Mucosa of descending colon (tissue), 3 donors: ENCODE data around the gene APC2. TPM values are rescaled to one million over a fixed set of nuclear protein-coding genes. Genes with fewer than 3 reads are reported as not detected.
A peak's percentile ranks its signal among the peaks of the same experiment; 100 is the strongest.

Source experiments
- ATAC-seq: fragments of 200-7000 bp; cut with Tn5 transposase; one replicate; pipeline ENCODE4 v1.9.1; 2020; ENCODE audit warnings: mild to moderate bottlenecking, moderate library complexity
- DNase-seq, 3 donors: peaks; one replicate each; pipeline ENCODE4 v3.0.0-alpha.2; 2020
- H3K36me3 ChIP-seq: fragments of 200-600 bp; one replicate; pipeline ENCODE4 v1.8.0; 2021; ENCODE audit warnings: low read depth, mild to moderate bottlenecking
- H3K4me1 ChIP-seq: fragments of 200-600 bp; one replicate; pipeline ENCODE4 v1.8.0; 2021; ENCODE audit warnings: low read depth, mild to moderate bottlenecking
- H3K4me3 ChIP-seq: fragments of 200-600 bp; one replicate; pipeline ENCODE4 v1.8.0; 2021; ENCODE audit warnings: mild to moderate bottlenecking
- H3K9me3 ChIP-seq: fragments of 200-600 bp; one replicate; pipeline ENCODE4 v1.8.0; 2021; ENCODE audit warnings: mild to moderate bottlenecking
- CTCF ChIP-seq: fragments of 200-600 bp; IDR thresholded peaks from one replicate; pipeline ENCODE4 v1.8.0; 2022; ENCODE audit warnings: antibody characterized with exemption, mild to moderate bottlenecking
- intact Hi-C, 2 donors: fragments of 100-400 bp; cut with DNase I in 1 of 2; cut with micrococcal nuclease in 1 of 2; formaldehyde crosslinking; loops; one replicate each; pipeline versions ENCODE4 v1.11.0 to v1.11.1; 2022; cut with DNase I, micrococcal nuclease
- total RNA-seq, 3 donors: library from RNA; stranded (reverse); fragmentation: NEBNext Ultra II Directional in 2 of 3; extraction: Animal tissue kit (Norgen Biotek cat#: 25700) in 2 of 3; gene quantifications; one replicate each; pipeline versions ENCODE4 v1.2.1 to v1.2.4, GENCODE V29; 2021 to 2023
- donor health status: DM: no; HTN: no; CAD: no; lungs with moderate emphysema.
- donor health status: DM: no; HTN: no; CAD: no.
- donor health status: DM: no; HTN: yes; CAD: no.

APC2 gene
- total RNA-seq, 3 donors from 2014 or later, result 0.23 to 5.9 (median 0.24) TPM

- Histone ChIP-seq H3K4me1 (peaks cover 39% of the 10 kb centered on the region), H3K4me3 (no peak overlapping the region), H3K36me3 (peaks cover 3% of the 10 kb centered on the region), H3K9me3 (no peaks in the 10 kb centered on the region)
- TF ChIP-seq CTCF, result no peak
- DNase-seq (no peak), ATAC-seq (no peak)
- intact Hi-C loops, result no loop called here
Measured at GRCh38 chr19:1409204-1410005, 40.5 kb upstream of the APC2 start.

GRCh38 chr19:1410136-1410786 is 39.7 kb upstream of the APC2 start:
- Histone ChIP-seq H3K4me1 (peaks cover 45% of the 10 kb centered on the region), H3K4me3 (no peak overlapping the region), H3K9me3 (no peaks in the 10 kb centered on the region), H3K36me3 (peaks cover 3% of the 10 kb centered on the region)
- intact Hi-C loops, result no loop called here
- DNase-seq (peak in 1 of 3 donors; percentile 55), ATAC-seq (no peak)
- TF ChIP-seq CTCF, result no peak

GRCh38 chr19:1410789-1411188 is 39.1 kb upstream of the APC2 start:
- intact Hi-C loops, result no loop called here
- no peak for TF ChIP-seq CTCF
- Histone ChIP-seq H3K4me1 (peaks cover 50% of the 10 kb centered on the region), H3K4me3 (no peak overlapping the region), H3K9me3 (no peaks in the 10 kb centered on the region), H3K36me3 (peaks cover 3% of the 10 kb centered on the region)
- no peak for ATAC-seq
- no peak for DNase-seq

- H3K4me3 ChIP-seq, result no peak overlapping the region
- ATAC-seq (no peak), DNase-seq (peak in 1 of 3 donors; percentile 66)
- H3K4me1 ChIP-seq, result peaks cover 55% of the 10 kb centered on the region
- TF ChIP-seq CTCF, result no peak
- no peaks in the 10 kb centered on the region for H3K9me3 ChIP-seq
- H3K36me3 ChIP-seq, result peaks cover 3% of the 10 kb centered on the region
- intact Hi-C loops, result no loop called here
Measured at GRCh38 chr19:1411255-1412191, 38.4 kb upstream of the APC2 start.

DNA sequence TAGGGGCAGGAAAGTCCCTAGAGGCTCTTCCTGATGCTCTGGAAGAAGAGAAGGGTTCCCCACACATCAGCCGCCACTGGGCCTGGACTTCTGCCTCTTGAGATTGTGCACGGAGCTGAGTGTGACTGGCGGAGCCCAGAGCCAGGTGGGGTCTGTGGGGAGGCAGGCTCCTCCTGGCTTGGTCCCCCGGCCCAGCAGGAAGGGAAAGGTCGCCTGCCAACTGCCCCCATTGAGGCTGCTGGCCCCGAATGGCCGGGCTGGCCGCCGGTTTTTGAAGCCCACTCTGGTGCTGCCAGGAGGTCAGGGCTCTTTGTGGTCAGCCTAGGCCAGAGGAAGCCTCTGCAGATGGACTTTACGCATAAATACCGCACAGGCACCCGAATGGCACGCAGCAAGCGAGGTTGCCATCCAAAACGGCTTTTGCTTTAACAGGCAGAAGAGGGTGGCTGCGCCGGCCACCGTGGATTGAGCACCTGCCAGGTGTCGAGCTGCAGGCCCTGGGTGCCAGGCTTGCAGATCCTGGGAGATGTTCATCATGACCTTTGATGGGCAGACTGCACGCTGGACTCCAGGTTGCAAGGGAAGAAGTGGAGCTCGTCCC is 37.5 kb upstream of the APC2 start:
- intact Hi-C loops, result no loop called here
- H3K4me3 ChIP-seq, result no peak overlapping the region
- ATAC-seq (no peak), DNase-seq (peak in 1 of 3 donors; percentile 47)
- H3K9me3 ChIP-seq, result no peaks in the 10 kb centered on the region
- no peak for TF ChIP-seq CTCF
- H3K36me3 ChIP-seq, result peaks cover 3% of the 10 kb centered on the region
- H3K4me1 ChIP-seq, result peaks cover 55% of the 10 kb centered on the region
